ENCODE measurements around the gene C19orf53. TPM values are rescaled to one million over a fixed set of nuclear protein-coding genes. Genes with fewer than 3 reads are reported as not detected.

C19orf53 gene
- total and polyA plus RNA-seq, 2 donors (not counting 3 experiments of a cell fraction or from before 2014, with no cell fraction given): 113 to 239 TPM

- Histone ChIP-seq H3K4me1 (ENCODE audit: control insufficient read depth, extremely low read depth, insufficient read depth, low read length) (no peaks in the 10 kb centered on the region), H3K36me3 (ENCODE audit: control insufficient read depth in 2 of 2, extremely low read depth in 1 of 2, insufficient read depth in 2 of 2, low read length in 2 of 2) (peaks cover 0 to 35% of the 10 kb centered on the region in 2 experiments), H3K79me2 (ENCODE audit: control insufficient read depth, insufficient read depth, low read length) (no peaks in the 10 kb centered on the region), H3K4me2 (ENCODE audit: insufficient read depth, low read length) (no peak overlapping the region), H3K27ac (ENCODE audit: insufficient read depth, low read depth, low read length) (no peak overlapping the region), H3K27me3 (ENCODE audit: control insufficient read depth in 2 of 2, insufficient read depth in 2 of 2, low read length in 2 of 2) (no peaks in the 10 kb centered on the region), H4K20me1 (replicated peaks; ENCODE audit: control insufficient read depth, extremely low read depth, insufficient read depth, low read length) (no peaks in the 10 kb centered on the region), H3K9me3 (replicated peaks; ENCODE audit: control insufficient read depth, insufficient read depth, low read length) (no peaks in the 10 kb centered on the region), H3K9me1 (replicated peaks; ENCODE audit: control insufficient read depth, extremely low read depth, insufficient read depth, low read length) (no peaks in the 10 kb centered on the region), H3K9ac (replicated peaks; ENCODE audit: extremely low read depth, insufficient read depth, low read length) (no peak overlapping the region), H2AFZ (ENCODE audit: low read depth, low read length) (no peak overlapping the region), H3K4me3 (replicated peaks in 1 of 3; ENCODE audit: insufficient read depth in 1 of 3, low read depth in 1 of 3, low read length in 3 of 3) (no peak overlapping the region)
- FAIRE-seq (no peak), DNase-seq (ENCODE audit: low read depth, low spot score) (no peak)
- POLR2A ChIA-PET: interaction anchor here (1.6 kb wide), 1 partner anchor 35 kb away, joined by 3 read pairs; no protein-coding TSS in a partner anchor
- dilution Hi-C loops (cut with MboI; ENCODE audit: extremely low pct_ligation_motif_present, low sequenced_read_pairs): no loop called here
- BruUV-seq (replicated peaks): no TSS peak
- CTCF ChIA-PET: interaction anchor here (0.7 to 1.4 kb wide), 3 partner anchors 30 to 38 kb away, joined by 3 to 15 read pairs (median 3); no protein-coding TSS in a partner anchor
- TF ChIP-seq JUN (IDR thresholded peaks at IDR 0.05; ENCODE audit: borderline replicate concordance, insufficient read depth, insufficient read length, low read depth) (no peak), MYC (IDR thresholded peaks at IDR 0.05; ENCODE audit: low read depth, low read length) (no peak), FOS (IDR thresholded peaks at IDR 0.05; ENCODE audit: borderline replicate concordance, insufficient read depth, low read length) (no peak), EZH2 (IDR thresholded peaks at IDR 0.05; ENCODE audit: borderline replicate concordance, low read depth, low read length, severe bottlenecking) (no peak), CTCF (IDR thresholded peaks at IDR 0.05; ENCODE audit: extremely low read depth in 1 of 2, insufficient read depth in 1 of 2, low read depth in 1 of 2, low read length in 2 of 2) (no peak), POLR2AphosphoS5 (IDR thresholded peaks at IDR 0.05; ENCODE audit: insufficient read depth, low read depth, low read length) (no peak), GATA2 (IDR thresholded peaks at IDR 0.05; ENCODE audit: insufficient read depth, insufficient read length, low read depth, low read length) (no peak), MAX (IDR thresholded peaks at IDR 0.05; ENCODE audit: insufficient read depth, insufficient read length) (no peak), POLR2A (IDR thresholded peaks at IDR 0.05; ENCODE audit: low read depth, low read length) (no peak)
- intact Hi-C loops (cut with micrococcal nuclease): loop anchor here (1.0 kb wide), 1 partner anchor 40 kb away; no protein-coding TSS in a partner anchor
Observed at GRCh38 chr19:13826652-13827235, 52.5 kb downstream of the C19orf53 start.
